ENCODE results near the gene RUNX1.

Gene RUNX1

GRCh38 chr21:34992736-34993398, 56.2 kb downstream of the RUNX1 start:
- no peak for DNase-seq (ENCODE audit: low spot score)

GRCh38 chr21:34992180-34992579, 56.9 kb downstream of the RUNX1 start:
- no peak for DNase-seq (ENCODE audit: low spot score)

- no peak for DNase-seq (ENCODE audit: low spot score)
Observed at GRCh38 chr21:34991366-34991957, 57.6 kb downstream of the RUNX1 start.

GRCh38 chr21:34990842-34991241, 58.3 kb downstream of the RUNX1 start:
- DNase-seq (ENCODE audit: low spot score) = no peak

- DNase-seq (ENCODE audit: low spot score) = no peak
Observed at GRCh38 chr21:34989337-34990151, 59.6 kb downstream of the RUNX1 start.

GRCh38 chr21:34988625-34989024, 60.5 kb downstream of the RUNX1 start:
- DNase-seq (ENCODE audit: low spot score) = no peak

GRCh38 chr21:34988139-34988538, 61.0 kb downstream of the RUNX1 start:
- no peak for DNase-seq (ENCODE audit: low spot score)

- no peak for DNase-seq (ENCODE audit: low spot score)
Observed at GRCh38 chr21:34987501-34988072, 61.5 kb downstream of the RUNX1 start.

GRCh38 chr21:34986561-34987500, 62.3 kb downstream of the RUNX1 start:
- no peak for DNase-seq (ENCODE audit: low spot score)

- DNase-seq (ENCODE audit: low spot score) = no peak
Observed at GRCh38 chr21:34984356-34985058, 64.6 kb downstream of the RUNX1 start.

GRCh38 chr21:34983680-34984086, 65.4 kb downstream of the RUNX1 start:
- DNase-seq (ENCODE audit: low spot score) = no peak

GRCh38 chr21:34981791-34982190, 67.3 kb downstream of the RUNX1 start:
- no peak for DNase-seq (ENCODE audit: low spot score)

- no peak for DNase-seq (ENCODE audit: low spot score)
Observed at GRCh38 chr21:34980423-34981115, 68.5 kb downstream of the RUNX1 start.

- DNase-seq (ENCODE audit: low spot score) = no peak
Observed at GRCh38 chr21:34979383-34979782, 69.7 kb downstream of the RUNX1 start.

GRCh38 chr21:34977333-34977732, 71.8 kb downstream of the RUNX1 start:
- no peak for DNase-seq (ENCODE audit: low spot score)

- no peak for DNase-seq (ENCODE audit: low spot score)
Observed at GRCh38 chr21:34974162-34974981, 74.7 kb downstream of the RUNX1 start.

GRCh38 chr21:34973685-34974084, 75.4 kb downstream of the RUNX1 start:
- DNase-seq (ENCODE audit: low spot score) = no peak

- DNase-seq (ENCODE audit: low spot score) = no peak
Observed at GRCh38 chr21:34971656-34972055, 77.4 kb downstream of the RUNX1 start.

GRCh38 chr21:34970566-34970965, 78.5 kb downstream of the RUNX1 start:
- DNase-seq (ENCODE audit: low spot score) = no peak

- DNase-seq (ENCODE audit: low spot score) = no peak
Observed at GRCh38 chr21:34970167-34970500, 79.0 kb downstream of the RUNX1 start.

All from ecto neural progenitor cell (in vitro differentiated cells).